Loucy (cell line): ENCODE results near the gene DLG2.

ENCODE experiments used
- EZH2phosphoT487 ChIP-seq: fragments of 200-600 bp; IDR thresholded peaks from 2 replicates; pipeline ENCODE4 v1.6.1; 2018; ENCODE audit warnings: antibody characterized with exemption, mild to moderate bottlenecking, moderate library complexity, borderline replicate concordance
- TF ChIP-seq, protein P1 (sequence below): fragments of 200-600 bp; sonication (generic); conservative IDR thresholded peaks from 2 replicates; pipeline ENCODE4 v1.5.1; 2014; ENCODE audit warnings: mild to moderate bottlenecking, antibody characterized with exemption, low read length

DNA sequence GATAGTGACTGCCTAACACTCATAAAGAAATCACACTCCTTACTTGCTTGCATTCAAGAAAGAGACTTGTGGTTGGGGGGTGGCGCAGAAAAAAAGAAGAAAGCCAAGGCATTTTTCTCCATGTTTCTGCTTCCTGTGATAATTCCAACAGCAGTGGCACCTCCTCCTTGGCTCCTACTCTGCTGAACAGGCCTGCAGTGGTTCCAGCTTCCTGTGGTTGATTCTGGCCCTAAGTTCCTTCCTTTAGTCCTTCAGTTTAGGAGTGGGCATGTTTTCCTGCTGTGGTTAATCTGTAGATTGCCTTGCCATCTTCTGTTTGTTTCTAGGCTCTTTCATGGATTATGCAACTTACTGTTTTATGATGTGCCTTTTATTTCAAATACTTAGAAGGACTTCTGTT is 940.4 kb downstream of the DLG2 start:
- TF ChIP-seq, protein P1, sequence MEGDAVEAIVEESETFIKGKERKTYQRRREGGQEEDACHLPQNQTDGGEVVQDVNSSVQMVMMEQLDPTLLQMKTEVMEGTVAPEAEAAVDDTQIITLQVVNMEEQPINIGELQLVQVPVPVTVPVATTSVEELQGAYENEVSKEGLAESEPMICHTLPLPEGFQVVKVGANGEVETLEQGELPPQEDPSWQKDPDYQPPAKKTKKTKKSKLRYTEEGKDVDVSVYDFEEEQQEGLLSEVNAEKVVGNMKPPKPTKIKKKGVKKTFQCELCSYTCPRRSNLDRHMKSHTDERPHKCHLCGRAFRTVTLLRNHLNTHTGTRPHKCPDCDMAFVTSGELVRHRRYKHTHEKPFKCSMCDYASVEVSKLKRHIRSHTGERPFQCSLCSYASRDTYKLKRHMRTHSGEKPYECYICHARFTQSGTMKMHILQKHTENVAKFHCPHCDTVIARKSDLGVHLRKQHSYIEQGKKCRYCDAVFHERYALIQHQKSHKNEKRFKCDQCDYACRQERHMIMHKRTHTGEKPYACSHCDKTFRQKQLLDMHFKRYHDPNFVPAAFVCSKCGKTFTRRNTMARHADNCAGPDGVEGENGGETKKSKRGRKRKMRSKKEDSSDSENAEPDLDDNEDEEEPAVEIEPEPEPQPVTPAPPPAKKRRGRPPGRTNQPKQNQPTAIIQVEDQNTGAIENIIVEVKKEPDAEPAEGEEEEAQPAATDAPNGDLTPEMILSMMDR: no peak
- TF ChIP-seq EZH2phosphoT487: no peak
